NCI-H2029 (cell line): ENCODE measurements around the gene WDR44.
"Not testable (repeated sequence)": the region's sequence is repeated elsewhere in the genome, so short reads cannot be mapped to it uniquely, and the experiment has no call there.

Experiments used
- DNase-seq: peaks from one replicate; lab custom pipeline; 2025; lab: John Stamatoyannopoulos, UW

WDR44 gene

GRCh38 chrX:118345464-118346257 lies at the start of gene WDR44:
TSS of gene WDR44 (plus strand) at chrX:118346106. CDS start at chrX:118346504, 398 bp downstream.
- DNase-seq = peak; percentile 87

GRCh38 chrX:118305827-118306226 lies 40.1 kb upstream of the WDR44 start:
- not testable (repeated sequence) for DNase-seq

GRCh38 chrX:118315529-118315928 lies 30.4 kb upstream of the WDR44 start:
- no peak for DNase-seq

- DNase-seq = no peak
These were observed 21.3 kb upstream of the WDR44 start for GRCh38 chrX:118324588-118324987.

- no peak for DNase-seq
These were observed 20.5 kb upstream of the WDR44 start for GRCh38 chrX:118325453-118325852.

GRCh38 chrX:118329175-118329574 lies 16.7 kb upstream of the WDR44 start:
- DNase-seq = no peak

- no peak for DNase-seq
These were observed 8.2 kb upstream of the WDR44 start for GRCh38 chrX:118337687-118338086.

- DNase-seq = no peak
These were observed 7.0 kb upstream of the WDR44 start for GRCh38 chrX:118338930-118339329.

GRCh38 chrX:118345045-118345463 lies 852 bp upstream of the WDR44 start:
- DNase-seq = peak; percentile 11

GRCh38 chrX:118346258-118347094 lies 570 bp downstream of the WDR44 start:
- DNase-seq = peak; percentile 17

- no peak for DNase-seq
These were observed 1.2 kb downstream of the WDR44 start for GRCh38 chrX:118347131-118347530.

- no peak for DNase-seq
These were observed 1.8 kb downstream of the WDR44 start for GRCh38 chrX:118347736-118348135.

GRCh38 chrX:118348186-118348810 lies 2.4 kb downstream of the WDR44 start:
- no peak for DNase-seq

- no peak for DNase-seq
These were observed 3.3 kb downstream of the WDR44 start for GRCh38 chrX:118349188-118349587.

GRCh38 chrX:118350221-118350620 lies 4.3 kb downstream of the WDR44 start:
- no peak for DNase-seq

- no peak for DNase-seq
These were observed 4.8 kb downstream of the WDR44 start for GRCh38 chrX:118350706-118351105.

- no peak for DNase-seq
These were observed 6.7 kb downstream of the WDR44 start for GRCh38 chrX:118352566-118352965.

- DNase-seq = no peak
These were observed 7.4 kb downstream of the WDR44 start for GRCh38 chrX:118353081-118353850.

- no peak for DNase-seq
These were observed 9.5 kb downstream of the WDR44 start for GRCh38 chrX:118355225-118355920.

GRCh38 chrX:118356154-118356701 lies 10.3 kb downstream of the WDR44 start:
- no peak for DNase-seq
